Lower leg skin (tissue), 4 donors: ENCODE data around the gene UTP14C. TPM values are rescaled to one million over a fixed set of nuclear protein-coding genes. Genes with fewer than 3 reads are reported as not detected.

ENCODE experiments used
- DNase-seq, 2 donors: peaks; one replicate each; pipeline ENCODE4 v3.0.0-alpha.2; 2019; ENCODE audit warnings: low spot score in 2 of 2
- H3K4me3 ChIP-seq: fragments of 200-600 bp; sonication (generic); 2 replicates; pipeline ENCODE4 v1.5.1; 2017; ENCODE audit warnings: mild to moderate bottlenecking, low read depth; ENCODE audit not compliant: poor library complexity, severe bottlenecking
- POLR2A ChIP-seq, 2 donors: fragments of 450-650 bp; IDR thresholded peaks; one replicate each; pipeline ENCODE4 v1.6.1; 2016 to 2017; ENCODE audit warnings: antibody characterized with exemption in 2 of 2, mild to moderate bottlenecking in 1 of 2, moderate library complexity in 1 of 2
- WGBS, 2 donors: methylation state at CpG; one replicate each; pipeline ENCODE4 v1.1.5; 2018; 5-methylcytosine and 5-hydroxymethylcytosine counted together
- intact Hi-C: fragments of 100-400 bp; cut with DNase I; formaldehyde crosslinking; loops from one replicate; pipeline ENCODE4 v1.15.0; 2023; ENCODE audit warnings: low total_unique reads
- total RNA-seq, 4 donors: library from RNA; depleted of rRNA; stranded (reverse); fragments of >200 nt; gene quantifications; one replicate each; pipeline ENCODE4 v1.1.0, GENCODE V29; 2016
- TF ChIP-seq, protein P1 (sequence below), 3 donors: fragments of 450-650 bp; IDR thresholded peaks; one replicate each; pipeline ENCODE4 v1.5.1; 2016; ENCODE audit warnings: antibody characterized with exemption in 3 of 3, mild to moderate bottlenecking in 3 of 3, moderate library complexity in 2 of 3

The UTP14C gene
- total RNA-seq, 4 donors from 2014 or later, result 7.0 to 12.1 (median 9.3) TPM

DNA sequence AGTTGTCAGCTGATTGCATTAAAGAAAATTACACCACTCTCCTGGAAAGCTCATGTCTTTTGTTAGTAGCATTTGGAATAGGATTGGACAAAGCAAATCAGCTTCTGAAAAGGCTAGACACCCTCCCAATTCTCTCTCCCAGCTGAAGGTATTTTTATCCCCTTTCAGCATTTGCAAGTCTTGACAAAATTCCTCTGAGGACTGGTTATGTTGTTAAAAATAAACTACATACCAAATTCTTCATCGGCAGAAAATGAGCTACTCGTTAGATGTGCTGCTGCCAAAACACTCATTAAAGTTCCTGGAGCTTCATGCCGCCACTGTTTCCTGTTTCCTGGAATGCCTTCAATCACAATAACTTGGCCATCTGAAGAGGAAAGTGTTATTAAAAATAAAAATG, 37.1 kb downstream of the UTP14C start:
- intact Hi-C loops, result no loop called here
- no peak for TF ChIP-seq POLR2A (IDR thresholded peaks at IDR 0.05)
- TF ChIP-seq, protein P1, sequence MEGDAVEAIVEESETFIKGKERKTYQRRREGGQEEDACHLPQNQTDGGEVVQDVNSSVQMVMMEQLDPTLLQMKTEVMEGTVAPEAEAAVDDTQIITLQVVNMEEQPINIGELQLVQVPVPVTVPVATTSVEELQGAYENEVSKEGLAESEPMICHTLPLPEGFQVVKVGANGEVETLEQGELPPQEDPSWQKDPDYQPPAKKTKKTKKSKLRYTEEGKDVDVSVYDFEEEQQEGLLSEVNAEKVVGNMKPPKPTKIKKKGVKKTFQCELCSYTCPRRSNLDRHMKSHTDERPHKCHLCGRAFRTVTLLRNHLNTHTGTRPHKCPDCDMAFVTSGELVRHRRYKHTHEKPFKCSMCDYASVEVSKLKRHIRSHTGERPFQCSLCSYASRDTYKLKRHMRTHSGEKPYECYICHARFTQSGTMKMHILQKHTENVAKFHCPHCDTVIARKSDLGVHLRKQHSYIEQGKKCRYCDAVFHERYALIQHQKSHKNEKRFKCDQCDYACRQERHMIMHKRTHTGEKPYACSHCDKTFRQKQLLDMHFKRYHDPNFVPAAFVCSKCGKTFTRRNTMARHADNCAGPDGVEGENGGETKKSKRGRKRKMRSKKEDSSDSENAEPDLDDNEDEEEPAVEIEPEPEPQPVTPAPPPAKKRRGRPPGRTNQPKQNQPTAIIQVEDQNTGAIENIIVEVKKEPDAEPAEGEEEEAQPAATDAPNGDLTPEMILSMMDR (IDR thresholded peaks at IDR 0.05), result no peak
- 3 to 11% methylated on average over 3 of the region's 3 CpGs for WGBS, 2 donors
- H3K4me3 ChIP-seq, result no peak overlapping the region
- no peak for DNase-seq

DNA sequence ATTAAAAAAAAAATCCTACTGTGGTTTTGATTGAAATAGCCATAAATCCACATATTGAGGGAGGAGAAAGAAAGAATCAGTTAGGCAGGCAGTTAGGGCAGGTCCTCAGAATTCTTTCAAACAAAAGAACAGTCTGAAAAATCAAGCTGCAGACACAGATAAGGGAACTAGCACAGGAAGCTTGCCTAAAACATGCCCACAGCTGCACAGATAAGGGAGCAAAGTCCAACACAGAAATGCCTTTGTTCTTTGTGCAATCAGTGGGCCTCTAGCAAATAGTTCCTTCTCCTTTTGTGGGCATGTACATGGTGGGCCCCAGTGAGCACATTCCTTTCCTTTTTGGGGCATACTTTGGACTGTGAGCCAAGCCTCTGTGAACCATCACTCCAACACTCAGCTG, 42.7 kb downstream of the UTP14C start:
- intact Hi-C loops, result no loop called here
- TF ChIP-seq, protein P1 (IDR thresholded peaks at IDR 0.05), result no peak
- no peak for TF ChIP-seq POLR2A (IDR thresholded peaks at IDR 0.05)
- DNase-seq, result no peak
- H3K4me3 ChIP-seq, result no peak overlapping the region

DNA sequence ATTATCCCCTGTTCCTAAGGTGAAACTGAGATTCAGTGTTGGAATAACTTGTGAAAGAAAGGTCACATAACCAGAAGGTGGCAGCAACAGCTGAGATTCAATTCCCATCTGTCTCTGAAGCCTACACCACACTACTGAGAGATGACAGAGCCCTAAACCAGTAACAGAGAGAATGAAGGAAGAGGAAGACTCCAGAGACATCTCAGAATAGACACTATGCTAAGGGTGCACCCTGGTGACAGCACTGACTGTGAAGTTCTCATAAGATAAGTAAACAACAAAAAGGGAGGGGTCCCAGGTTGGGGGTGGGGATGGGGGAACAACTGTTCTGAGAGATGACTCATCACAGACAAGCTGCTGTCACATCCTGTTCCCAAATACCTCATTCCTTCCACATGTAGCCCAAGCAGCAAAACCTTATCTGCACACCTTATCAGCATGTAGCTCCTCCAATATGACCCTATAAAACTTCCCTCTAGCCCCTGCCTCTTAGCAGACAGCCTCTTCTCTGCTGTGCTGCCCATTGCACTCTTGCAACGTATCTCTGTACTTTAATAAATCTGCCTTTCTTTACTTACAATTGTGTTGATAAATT, 46.5 kb downstream of the UTP14C start:
- intact Hi-C loops, result no loop called here

More for the DNA sequence above, 46.5 kb downstream of the UTP14C start:
- H3K4me3 ChIP-seq, result no peak overlapping the region
- no peak for DNase-seq
- 83 to 94% methylated on average over 1 of the region's 1 CpG for WGBS, 2 donors
- TF ChIP-seq, protein P1 (IDR thresholded peaks at IDR 0.05), result no peak
- TF ChIP-seq POLR2A (IDR thresholded peaks at IDR 0.05), result no peak

Other genes starting within 250 kb of the UTP14C start
- 10 to 100 TPM in 2 of 4 donors, 1 to 10 TPM in 2; 7.6 to 11.8 (median 10.3) TPM for gene DHRS12, start 220.5 kb upstream of the UTP14C start, total RNA-seq
- under 1 TPM in 1 of 4 donors, not detected in 3; 0.32 TPM for gene TMEM272, start 179.5 kb upstream of the UTP14C start, total RNA-seq
- gene CCDC70, start 162.7 kb upstream of the UTP14C start, total RNA-seq, result not detected
- 1 to 10 TPM; 2.6 to 6.1 (median 4.0) TPM for gene ATP7B, start 13.2 kb upstream of the UTP14C start, total RNA-seq
- gene ALG11, start 12.3 kb upstream of the UTP14C start, total RNA-seq, result 10 to 100 TPM in 3 of 4 donors, 1 to 10 TPM in 1; 8.2 to 27.9 (median 16.2) TPM
- under 1 TPM in 2 of 4 donors, not detected in 2; 0.15 to 0.16 TPM for gene NEK5, start 104.4 kb downstream of the UTP14C start, total RNA-seq
- 10 to 100 TPM in 2 of 4 donors, 1 to 10 TPM in 2; 8.5 to 16.6 (median 9.9) TPM for gene NEK3, start 134.9 kb downstream of the UTP14C start, total RNA-seq